Measurements from ENCODE around the gene PLAU. TPM values are rescaled to one million over a fixed set of nuclear protein-coding genes. Genes with fewer than 3 reads are reported as not detected.

The PLAU gene
- total RNA-seq, 1 donor from 2014 or later = 90.2 TPM

DNA sequence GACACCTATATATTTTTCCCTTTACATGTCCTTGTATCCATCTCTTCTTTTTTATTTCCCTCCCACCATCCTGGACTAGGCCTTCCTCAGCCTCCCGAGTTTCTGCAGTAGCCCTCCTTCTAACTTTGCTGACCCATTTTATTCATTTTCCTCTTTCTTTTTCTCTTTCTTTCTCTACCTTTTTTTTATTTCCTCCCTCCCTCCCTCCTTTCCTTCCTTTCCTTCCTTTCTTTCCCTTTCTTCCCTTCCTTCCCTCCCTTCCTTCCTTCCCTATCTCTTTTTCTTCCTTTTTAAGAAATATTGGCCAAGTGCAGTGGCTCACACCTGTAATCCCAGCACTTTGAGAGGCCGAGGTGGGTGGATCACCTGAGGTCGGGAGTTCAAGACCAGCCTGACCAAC lies 26.9 kb upstream of the PLAU start:
- Mint-ChIP-seq H3K9me3 (ENCODE audit: unreplicated experiment) (no peaks in the 10 kb centered on the region), H3K27me3 (ENCODE audit: low read depth, unreplicated experiment) (peaks cover 2% of the 10 kb centered on the region), H3K4me3 (ENCODE audit: unreplicated experiment) (no peak overlapping the region), H3K36me3 (ENCODE audit: low read depth, unreplicated experiment) (no peaks in the 10 kb centered on the region), H3K27ac (ENCODE audit: unreplicated experiment) (no peak overlapping the region), H3K4me1 (ENCODE audit: low read depth, unreplicated experiment) (peaks cover 39% of the 10 kb centered on the region)
- Histone ChIP-seq H3K4me2 (ENCODE audit: low read length) (no peak overlapping the region), H3K4me1 (ENCODE audit: insufficient read depth, low read length) (peaks cover 32% of the 10 kb centered on the region), H3K9me3 (ENCODE audit: insufficient read depth, low read depth, low read length) (no peaks in the 10 kb centered on the region), H3K4me3 (ENCODE audit: insufficient read depth, low read depth, low read length) (no peak overlapping the region), H3K79me2 (ENCODE audit: insufficient read depth, low read length) (no peaks in the 10 kb centered on the region), H3K27ac (ENCODE audit: low read depth, low read length) (no peak overlapping the region), H3K36me3 (ENCODE audit: insufficient read depth, low read length) (no peaks in the 10 kb centered on the region), H3K9ac (ENCODE audit: low read length) (no peak overlapping the region), H2AFZ (ENCODE audit: low read depth, low read length) (no peak overlapping the region), H4K20me1 (ENCODE audit: insufficient read depth, low read length) (no peaks in the 10 kb centered on the region), H3K27me3 (ENCODE audit: insufficient read depth, low read length) (no peaks in the 10 kb centered on the region)
- DNase-seq (ENCODE audit: low read depth) (no peak), FAIRE-seq (no peak)
- TF ChIP-seq, protein P1, sequence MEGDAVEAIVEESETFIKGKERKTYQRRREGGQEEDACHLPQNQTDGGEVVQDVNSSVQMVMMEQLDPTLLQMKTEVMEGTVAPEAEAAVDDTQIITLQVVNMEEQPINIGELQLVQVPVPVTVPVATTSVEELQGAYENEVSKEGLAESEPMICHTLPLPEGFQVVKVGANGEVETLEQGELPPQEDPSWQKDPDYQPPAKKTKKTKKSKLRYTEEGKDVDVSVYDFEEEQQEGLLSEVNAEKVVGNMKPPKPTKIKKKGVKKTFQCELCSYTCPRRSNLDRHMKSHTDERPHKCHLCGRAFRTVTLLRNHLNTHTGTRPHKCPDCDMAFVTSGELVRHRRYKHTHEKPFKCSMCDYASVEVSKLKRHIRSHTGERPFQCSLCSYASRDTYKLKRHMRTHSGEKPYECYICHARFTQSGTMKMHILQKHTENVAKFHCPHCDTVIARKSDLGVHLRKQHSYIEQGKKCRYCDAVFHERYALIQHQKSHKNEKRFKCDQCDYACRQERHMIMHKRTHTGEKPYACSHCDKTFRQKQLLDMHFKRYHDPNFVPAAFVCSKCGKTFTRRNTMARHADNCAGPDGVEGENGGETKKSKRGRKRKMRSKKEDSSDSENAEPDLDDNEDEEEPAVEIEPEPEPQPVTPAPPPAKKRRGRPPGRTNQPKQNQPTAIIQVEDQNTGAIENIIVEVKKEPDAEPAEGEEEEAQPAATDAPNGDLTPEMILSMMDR (IDR thresholded peaks at IDR 0.05; ENCODE audit: insufficient read depth, low read depth, low read length) = no peak
- TF ChIP-seq EZH2 (IDR thresholded peaks at IDR 0.05; ENCODE audit: insufficient read depth, low read length) = no peak

DNA sequence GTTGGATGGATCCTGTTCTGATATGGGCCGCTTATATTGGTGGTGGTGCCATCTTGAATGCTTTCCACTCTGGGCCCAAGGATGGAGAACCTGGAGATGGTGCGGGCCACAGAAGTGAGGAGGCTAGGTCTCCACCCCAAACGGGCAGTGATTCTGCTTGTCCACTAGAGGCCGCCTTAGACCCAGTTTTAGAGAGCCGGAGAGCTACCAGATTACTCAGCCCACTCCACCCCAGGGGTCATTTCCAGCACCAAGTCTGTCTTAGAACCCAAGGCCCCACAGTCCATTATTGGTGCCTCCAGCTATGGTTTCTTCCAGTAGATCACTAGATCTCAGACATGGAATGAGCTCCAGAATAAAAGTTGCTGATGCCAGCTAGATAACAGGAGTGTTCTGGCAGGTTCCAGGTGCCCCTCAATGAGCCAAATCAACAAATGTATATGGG lies 24.8 kb upstream of the PLAU start:
- Histone ChIP-seq H3K79me2 (ENCODE audit: insufficient read depth, low read length) (no peaks in the 10 kb centered on the region), H4K20me1 (ENCODE audit: insufficient read depth, low read length) (no peaks in the 10 kb centered on the region), H3K36me3 (ENCODE audit: insufficient read depth, low read length) (no peaks in the 10 kb centered on the region), H3K9me3 (ENCODE audit: insufficient read depth, low read depth, low read length) (no peaks in the 10 kb centered on the region), H3K27ac (ENCODE audit: low read depth, low read length) (peak overlapping the region; percentile 81), H3K4me3 (ENCODE audit: insufficient read depth, low read depth, low read length) (no peak overlapping the region), H3K27me3 (ENCODE audit: insufficient read depth, low read length) (no peaks in the 10 kb centered on the region), H3K4me1 (ENCODE audit: insufficient read depth, low read length) (peaks cover 31% of the 10 kb centered on the region), H3K9ac (ENCODE audit: low read length) (peak overlapping the region; percentile 69), H3K4me2 (ENCODE audit: low read length) (peak overlapping the region; percentile 81), H2AFZ (ENCODE audit: low read depth, low read length) (no peak overlapping the region)
- peak; percentile 60 for DNase-seq (ENCODE audit: low read depth)
- no peaks in the 10 kb centered on the region for H3K9me3 Mint-ChIP-seq (ENCODE audit: unreplicated experiment)
- H3K4me1 Mint-ChIP-seq (ENCODE audit: low read depth, unreplicated experiment) = peaks cover 37% of the 10 kb centered on the region
- H3K27ac Mint-ChIP-seq (ENCODE audit: unreplicated experiment) = no peak overlapping the region
- FAIRE-seq = no peak
- H3K4me3 Mint-ChIP-seq (ENCODE audit: unreplicated experiment) = no peak overlapping the region
- TF ChIP-seq EZH2 (IDR thresholded peaks at IDR 0.05; ENCODE audit: insufficient read depth, low read length) = no peak
- TF ChIP-seq, protein P1 (IDR thresholded peaks at IDR 0.05; ENCODE audit: insufficient read depth, low read depth, low read length) = peak; percentile 85
- no peaks in the 10 kb centered on the region for H3K27me3 Mint-ChIP-seq (ENCODE audit: low read depth, unreplicated experiment)
- H3K36me3 Mint-ChIP-seq (ENCODE audit: low read depth, unreplicated experiment) = no peaks in the 10 kb centered on the region

- TF ChIP-seq, protein P1 (IDR thresholded peaks at IDR 0.05; ENCODE audit: insufficient read depth, low read depth, low read length) = no peak
- no peak for TF ChIP-seq EZH2 (IDR thresholded peaks at IDR 0.05; ENCODE audit: insufficient read depth, low read length)
- Histone ChIP-seq H3K27me3 (ENCODE audit: insufficient read depth, low read length) (no peaks in the 10 kb centered on the region), H3K9ac (ENCODE audit: low read length) (peak overlapping the region; percentile 69), H3K4me2 (ENCODE audit: low read length) (peak overlapping the region; percentile 81), H3K36me3 (ENCODE audit: insufficient read depth, low read length) (no peaks in the 10 kb centered on the region), H3K79me2 (ENCODE audit: insufficient read depth, low read length) (no peaks in the 10 kb centered on the region), H3K4me1 (ENCODE audit: insufficient read depth, low read length) (peaks cover 31% of the 10 kb centered on the region), H4K20me1 (ENCODE audit: insufficient read depth, low read length) (no peaks in the 10 kb centered on the region), H3K4me3 (ENCODE audit: insufficient read depth, low read depth, low read length) (no peak overlapping the region), H3K9me3 (ENCODE audit: insufficient read depth, low read depth, low read length) (no peaks in the 10 kb centered on the region), H3K27ac (ENCODE audit: low read depth, low read length) (peak overlapping the region; percentile 81), H2AFZ (ENCODE audit: low read depth, low read length) (peak overlapping the region; percentile 26)
- Mint-ChIP-seq H3K27ac (ENCODE audit: unreplicated experiment) (peak overlapping the region; percentile 75), H3K4me1 (ENCODE audit: low read depth, unreplicated experiment) (peaks cover 36% of the 10 kb centered on the region), H3K27me3 (ENCODE audit: low read depth, unreplicated experiment) (no peaks in the 10 kb centered on the region), H3K36me3 (ENCODE audit: low read depth, unreplicated experiment) (no peaks in the 10 kb centered on the region), H3K9me3 (ENCODE audit: unreplicated experiment) (no peaks in the 10 kb centered on the region), H3K4me3 (ENCODE audit: unreplicated experiment) (peak overlapping the region; percentile 30)
- DNase-seq (ENCODE audit: low read depth) = no peak
- FAIRE-seq = no peak
Measured at GRCh38 chr10:73886661-73887293, 24.2 kb upstream of the PLAU start.
